AG10803 (cell line): Measurements from ENCODE around the gene GALNTL6.

Experiments
- DNase-seq: peaks from one replicate; pipeline ENCODE4 v3.0.0; 2010; ENCODE audit warnings: low read depth
- H3K4me3 ChIP-seq: 2 replicates; pipeline ENCODE4 v1.5.1; 2011; ENCODE audit warnings: mild to moderate bottlenecking, low read length, control low read depth
- CTCF ChIP-seq: conservative IDR thresholded peaks from 2 replicates; pipeline ENCODE4 v1.5.1; 2011; ENCODE audit warnings: mild to moderate bottlenecking, low read length, control low read depth, inconsistent platforms

Gene GALNTL6

DNA sequence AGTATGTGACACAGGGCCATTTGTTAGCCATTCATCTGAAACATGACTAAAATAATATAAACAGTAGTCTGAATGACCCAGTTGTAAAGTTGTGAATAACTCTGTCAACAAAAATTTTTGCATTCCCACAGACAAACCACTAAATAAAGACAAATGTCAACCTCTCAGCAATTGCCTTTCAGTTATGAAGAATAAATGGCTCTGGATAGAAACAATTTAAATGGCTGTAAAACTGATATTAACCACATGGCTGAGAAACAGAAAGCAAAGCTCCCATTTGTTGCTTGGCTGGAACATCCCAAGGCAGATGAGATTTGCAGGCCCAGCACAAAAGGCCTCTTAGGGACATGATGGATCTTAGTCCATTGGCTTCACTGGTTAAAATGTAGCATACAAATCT lies 296.3 kb downstream of the GALNTL6 start:
- no peak overlapping the region for H3K4me3 ChIP-seq
- TF ChIP-seq CTCF: no peak
- no peak for DNase-seq

GRCh38 chr4:172124656-172125308 lies 311.6 kb downstream of the GALNTL6 start:
- DNase-seq: no peak
- no peak for TF ChIP-seq CTCF
- H3K4me3 ChIP-seq: no peak overlapping the region

DNA sequence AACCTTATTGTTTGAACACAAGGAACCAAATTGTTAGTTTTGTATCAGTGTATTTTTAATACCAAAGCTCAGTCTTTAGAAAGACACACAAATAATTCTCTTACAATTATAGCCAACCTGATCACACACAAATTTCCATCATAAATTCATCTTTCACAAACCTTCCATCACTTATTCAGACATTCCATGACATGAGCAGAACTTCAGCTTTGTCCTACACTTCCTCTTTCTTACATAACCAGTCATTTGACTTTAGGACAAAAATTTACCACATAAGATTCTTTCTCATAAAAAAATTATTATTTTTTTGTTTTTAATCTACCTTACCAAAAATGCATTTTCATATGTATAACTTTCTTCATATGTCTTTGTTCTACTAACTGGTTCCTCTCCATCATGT lies 312.2 kb downstream of the GALNTL6 start:
- no peak overlapping the region for H3K4me3 ChIP-seq
- no peak for DNase-seq
- no peak for TF ChIP-seq CTCF

- no peak for DNase-seq
- TF ChIP-seq CTCF: no peak
- no peak overlapping the region for H3K4me3 ChIP-seq
These were observed 314.0 kb downstream of the GALNTL6 start for GRCh38 chr4:172127168-172127567.

GRCh38 chr4:172129593-172129992 lies 316.4 kb downstream of the GALNTL6 start:
- DNase-seq: no peak
- H3K4me3 ChIP-seq: no peak overlapping the region
- no peak for TF ChIP-seq CTCF

- TF ChIP-seq CTCF: no peak
- peak; percentile 23 for DNase-seq
- H3K4me3 ChIP-seq: no peak overlapping the region
These were observed 321.3 kb downstream of the GALNTL6 start for GRCh38 chr4:172134521-172134920.

DNA sequence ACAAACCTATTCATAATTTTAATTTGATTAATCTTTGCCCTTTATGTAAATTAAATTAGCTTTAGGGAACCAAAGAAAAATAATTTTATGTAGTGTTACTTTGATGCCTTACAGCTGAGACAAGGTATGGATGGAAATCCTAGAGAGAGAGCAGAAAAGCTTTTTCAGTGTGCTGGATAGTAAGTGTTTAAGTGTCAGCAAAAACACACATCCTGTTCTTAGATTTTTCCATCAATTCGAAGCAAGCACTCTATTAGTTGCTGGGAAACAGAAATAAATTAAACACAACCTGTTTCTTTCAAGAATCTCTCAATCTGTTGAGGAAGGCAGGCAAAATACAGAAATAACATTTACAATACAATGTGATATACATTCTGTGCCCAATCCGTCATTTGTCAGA lies 327.8 kb downstream of the GALNTL6 start:
- no peak for DNase-seq
- no peak for TF ChIP-seq CTCF
- H3K4me3 ChIP-seq: no peak overlapping the region
